BLaER1 treated with 17β-estradiol and CSF1 and Interleukin-3, amounts not matched to agents 10 nM and 100 nM (cell line): Measurements from ENCODE around the gene ADAMTS14.

Experiments used
- H3K27ac ChIP-seq, 11 experiments: shearing (Covaris generic); formaldehyde crosslinking; 2 replicates each; pipeline ENCODE4 v1.8.1; 2022
- H3K27me3 ChIP-seq, 11 experiments: shearing (Covaris generic); formaldehyde crosslinking; 2 replicates each; pipeline ENCODE4 v1.8.1; 2022
- H3K36me3 ChIP-seq, 11 experiments: shearing (Covaris generic); formaldehyde crosslinking; 2 replicates each; pipeline ENCODE4 v1.8.1; 2022
- H3K4me1 ChIP-seq, 10 experiments: shearing (Covaris generic); formaldehyde crosslinking; 2 replicates each; pipeline ENCODE4 v1.8.1; 2022
- H3K4me2 ChIP-seq, 11 experiments: shearing (Covaris generic); formaldehyde crosslinking; 2 replicates each; pipeline ENCODE4 v1.8.1; 2022
- H3K4me3 ChIP-seq, 10 experiments: shearing (Covaris generic); formaldehyde crosslinking; 2 replicates each; pipeline ENCODE4 v1.8.1; 2022
- H3K9ac ChIP-seq, 11 experiments: shearing (Covaris generic); formaldehyde crosslinking; 2 replicates each; pipeline ENCODE4 v1.8.1; 2022
- H3K9me3 ChIP-seq, 11 experiments: shearing (Covaris generic); formaldehyde crosslinking; replicated peaks in 1 of 11; 2 replicates each; pipeline ENCODE4 v1.8.1; 2022
- H4K20me1 ChIP-seq, 11 experiments: shearing (Covaris generic); formaldehyde crosslinking; 2 replicates each; pipeline ENCODE4 v1.8.1; 2022
- Cebpa-rat ChIP-seq, 11 experiments: shearing (Covaris generic); IDR thresholded peaks; 2 replicates each; pipeline ENCODE4 v1.8.1; 2022

The ADAMTS14 gene

GRCh38 chr10:70797840-70798239, 125.5 kb downstream of the ADAMTS14 start:
- Histone ChIP-seq H4K20me1 (no peaks in the 10 kb centered on the region), H3K9me3 (peaks cover 0 to 33% (median 3%) of the 10 kb centered on the region in 11 experiments; a peak in 11 of 22 replicates), H3K4me1 (peaks cover 0 to 31% (median 20%) of the 10 kb centered on the region in 10 experiments; a peak in 14 of 20 replicates), H3K9ac (no peak overlapping the region), H3K27me3 (no peaks in the 10 kb centered on the region), H3K4me2 (peak overlapping the region in 6 of 11 experiments; percentile 62 to 73 (median 68); a peak in 12 of 22 replicates), H3K27ac (peak overlapping the region in 5 of 11 experiments; percentile 10 to 52 (median 34); a peak in 6 of 22 replicates), H3K36me3 (no peaks in the 10 kb centered on the region), H3K4me3 (no peak overlapping the region)
- TF ChIP-seq Cebpa-rat (IDR thresholded peaks at IDR 0.05) = no peak

- Histone ChIP-seq H3K4me3 (no peak overlapping the region; a peak in 3 of 20 replicates), H3K4me1 (peaks cover 0 to 31% (median 20%) of the 10 kb centered on the region in 10 experiments; a peak in 14 of 20 replicates), H3K27me3 (no peaks in the 10 kb centered on the region), H3K4me2 (peak overlapping the region in 9 of 11 experiments; percentile 16 to 73 (median 67); a peak in 16 of 22 replicates), H3K36me3 (no peaks in the 10 kb centered on the region), H3K9ac (peak overlapping the region in 3 of 11 experiments; percentile 11 to 40 (median 27); a peak in 4 of 22 replicates), H3K27ac (peak overlapping the region in 6 of 11 experiments; percentile 34 to 57 (median 50); a peak in 10 of 22 replicates), H4K20me1 (no peaks in the 10 kb centered on the region), H3K9me3 (peaks cover 0 to 33% (median 3%) of the 10 kb centered on the region in 11 experiments; a peak in 11 of 22 replicates)
- peak in 9 of 11 experiments; percentile 10 to 85 (median 75); a peak in 15 of 22 replicates for TF ChIP-seq Cebpa-rat (IDR thresholded peaks at IDR 0.05)
Measured at GRCh38 chr10:70799124-70799523, 126.8 kb downstream of the ADAMTS14 start.

GRCh38 chr10:70801854-70802253, 129.5 kb downstream of the ADAMTS14 start:
- Histone ChIP-seq H3K9me3 (peaks cover 0 to 33% (median 0%) of the 10 kb centered on the region in 11 experiments; a peak in 11 of 22 replicates), H3K4me3 (no peak overlapping the region), H4K20me1 (no peaks in the 10 kb centered on the region), H3K4me2 (no peak overlapping the region), H3K36me3 (no peaks in the 10 kb centered on the region), H3K27me3 (no peaks in the 10 kb centered on the region), H3K9ac (no peak overlapping the region), H3K4me1 (peaks cover 0 to 31% (median 21%) of the 10 kb centered on the region in 10 experiments; a peak in 14 of 20 replicates), H3K27ac (no peak overlapping the region)
- TF ChIP-seq Cebpa-rat (IDR thresholded peaks at IDR 0.05) = no peak

GRCh38 chr10:70803775-70804420, 131.6 kb downstream of the ADAMTS14 start:
- Histone ChIP-seq H3K36me3 (no peaks in the 10 kb centered on the region), H3K4me1 (peaks cover 2 to 36% (median 24%) of the 10 kb centered on the region in 10 experiments), H3K9ac (no peak overlapping the region), H4K20me1 (no peaks in the 10 kb centered on the region), H3K27ac (no peak overlapping the region), H3K4me2 (no peak overlapping the region), H3K9me3 (peaks cover 0 to 25% (median 0%) of the 10 kb centered on the region in 11 experiments; a peak in 4 of 22 replicates), H3K4me3 (no peak overlapping the region), H3K27me3 (no peaks in the 10 kb centered on the region)
- no peak for TF ChIP-seq Cebpa-rat (IDR thresholded peaks at IDR 0.05)

DNA sequence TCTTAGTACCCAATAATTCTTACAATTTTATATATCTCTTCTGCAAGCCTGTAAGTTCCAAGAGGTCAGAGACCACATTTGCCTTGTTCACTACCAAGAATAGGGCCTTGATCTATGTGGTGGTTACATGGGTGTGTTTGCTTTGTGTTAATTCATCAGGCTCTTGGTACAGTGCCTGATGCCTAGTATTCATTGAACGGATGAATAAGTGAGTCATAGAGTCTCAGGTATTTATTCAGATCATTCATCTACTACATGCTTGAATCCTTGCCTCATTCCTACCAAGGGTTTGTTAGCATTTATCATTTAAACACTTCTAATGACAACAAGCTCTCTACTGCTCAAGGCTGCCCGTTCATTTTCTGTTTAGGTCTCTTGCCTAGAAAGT, 132.1 kb downstream of the ADAMTS14 start:
- H3K4me3 ChIP-seq = no peak overlapping the region
- H3K27me3 ChIP-seq = no peaks in the 10 kb centered on the region
- H3K9ac ChIP-seq = no peak overlapping the region
- no peak overlapping the region for H3K4me2 ChIP-seq
- H4K20me1 ChIP-seq = no peaks in the 10 kb centered on the region
- peaks cover 7 to 36% (median 22%) of the 10 kb centered on the region in 10 experiments for H3K4me1 ChIP-seq
- no peak for TF ChIP-seq Cebpa-rat (IDR thresholded peaks at IDR 0.05)
- H3K9me3 ChIP-seq = peaks cover 0 to 24% (median 0%) of the 10 kb centered on the region in 11 experiments; a peak in 3 of 22 replicates
- no peaks in the 10 kb centered on the region for H3K36me3 ChIP-seq
- H3K27ac ChIP-seq = no peak overlapping the region

DNA sequence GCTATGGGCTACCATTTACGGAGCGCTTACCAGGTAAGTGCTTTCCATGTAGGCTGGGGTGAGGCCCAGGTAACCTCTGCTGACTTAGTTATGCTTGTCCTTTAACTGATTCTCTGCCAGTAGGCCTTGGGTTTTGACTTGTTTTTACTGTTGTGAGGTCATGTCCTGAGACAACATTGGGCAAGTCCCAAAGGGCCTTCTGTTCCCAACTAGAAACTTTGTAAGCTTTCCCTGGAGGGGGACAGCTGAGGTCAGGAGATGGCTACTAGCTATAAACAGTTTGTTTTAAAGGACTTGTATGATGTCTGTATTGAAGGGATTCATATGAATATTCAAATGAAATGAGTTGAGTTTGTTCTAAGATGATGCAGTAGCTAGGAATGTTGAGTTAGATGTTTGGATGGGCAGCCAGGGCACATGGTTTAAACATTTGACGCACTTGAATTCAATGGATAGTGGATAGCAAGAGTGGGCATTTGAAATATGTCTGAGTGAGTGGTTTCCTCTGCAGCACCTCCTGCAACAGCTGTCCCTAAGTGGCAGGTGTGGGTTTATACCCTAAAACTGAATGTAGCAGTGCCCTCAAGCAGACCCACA, 133.4 kb downstream of the ADAMTS14 start:
- no peak overlapping the region for H3K27ac ChIP-seq
- no peaks in the 10 kb centered on the region for H4K20me1 ChIP-seq
- peak overlapping the region in 5 of 11 experiments; percentile 0 to 31 (median 12); a peak in 5 of 22 replicates for H3K4me2 ChIP-seq
- TF ChIP-seq Cebpa-rat (IDR thresholded peaks at IDR 0.05) = no peak
- H3K4me1 ChIP-seq = peaks cover 6 to 40% (median 29%) of the 10 kb centered on the region in 10 experiments; a peak in 18 of 20 replicates
- no peak overlapping the region for H3K4me3 ChIP-seq
- H3K9ac ChIP-seq = no peak overlapping the region
- H3K36me3 ChIP-seq = no peaks in the 10 kb centered on the region
- H3K9me3 ChIP-seq = peaks cover 0 to 11% (median 0%) of the 10 kb centered on the region in 11 experiments; a peak in 2 of 22 replicates
- H3K27me3 ChIP-seq = no peaks in the 10 kb centered on the region

DNA sequence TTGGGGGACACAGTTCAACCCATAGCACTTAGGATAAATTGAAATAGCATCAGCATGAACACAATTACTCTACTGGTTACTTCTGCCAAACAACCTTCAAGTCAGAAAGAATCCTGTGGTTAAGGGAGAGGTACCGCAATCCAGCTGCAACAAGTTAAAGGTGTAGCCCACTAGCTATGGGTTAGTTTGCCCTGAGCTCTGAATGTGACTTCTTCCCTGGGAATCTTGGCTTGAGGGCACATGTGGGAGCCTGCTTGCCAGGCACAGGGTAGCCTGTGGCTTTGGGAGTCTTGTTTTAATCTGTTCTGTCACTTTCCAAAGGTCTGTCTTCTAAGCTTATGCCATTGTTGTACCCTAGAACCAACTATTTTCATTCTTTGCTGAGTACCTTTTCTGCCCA, 134.5 kb downstream of the ADAMTS14 start:
- peak overlapping the region in 5 of 11 experiments; percentile 28 to 65 (median 63); a peak in 5 of 22 replicates for H3K4me2 ChIP-seq
- H3K27me3 ChIP-seq = no peaks in the 10 kb centered on the region
- peaks cover 6 to 40% (median 29%) of the 10 kb centered on the region in 10 experiments; a peak in 18 of 20 replicates for H3K4me1 ChIP-seq
- no peak overlapping the region for H3K4me3 ChIP-seq
- no peak overlapping the region for H3K9ac ChIP-seq
- H4K20me1 ChIP-seq = no peaks in the 10 kb centered on the region
- no peak overlapping the region for H3K27ac ChIP-seq
- H3K36me3 ChIP-seq = no peaks in the 10 kb centered on the region
- peaks cover 0 to 8% (median 0%) of the 10 kb centered on the region in 11 experiments; a peak in 1 of 22 replicates for H3K9me3 ChIP-seq
- TF ChIP-seq Cebpa-rat (IDR thresholded peaks at IDR 0.05) = no peak

GRCh38 chr10:70807556-70807955, 135.2 kb downstream of the ADAMTS14 start:
- Histone ChIP-seq H3K27ac (peak overlapping the region in 1 of 11 experiments; percentile 20; a peak in 1 of 22 replicates), H3K36me3 (no peaks in the 10 kb centered on the region), H3K4me2 (peak overlapping the region in 8 of 11 experiments; percentile 2 to 65 (median 36); a peak in 14 of 22 replicates), H3K27me3 (no peaks in the 10 kb centered on the region), H4K20me1 (no peaks in the 10 kb centered on the region), H3K4me1 (peaks cover 6 to 45% (median 29%) of the 10 kb centered on the region in 10 experiments; a peak in 18 of 20 replicates), H3K9me3 (peaks cover 0 to 13% (median 0%) of the 10 kb centered on the region in 11 experiments; a peak in 3 of 22 replicates), H3K4me3 (no peak overlapping the region), H3K9ac (no peak overlapping the region)
- TF ChIP-seq Cebpa-rat (IDR thresholded peaks at IDR 0.05) = no peak
